ENCODE results near the gene MUC3A.
"Not testable (repeated sequence)": the region's sequence is repeated elsewhere in the genome, so short reads cannot be mapped to it uniquely, and the experiment has no call there.

DNA sequence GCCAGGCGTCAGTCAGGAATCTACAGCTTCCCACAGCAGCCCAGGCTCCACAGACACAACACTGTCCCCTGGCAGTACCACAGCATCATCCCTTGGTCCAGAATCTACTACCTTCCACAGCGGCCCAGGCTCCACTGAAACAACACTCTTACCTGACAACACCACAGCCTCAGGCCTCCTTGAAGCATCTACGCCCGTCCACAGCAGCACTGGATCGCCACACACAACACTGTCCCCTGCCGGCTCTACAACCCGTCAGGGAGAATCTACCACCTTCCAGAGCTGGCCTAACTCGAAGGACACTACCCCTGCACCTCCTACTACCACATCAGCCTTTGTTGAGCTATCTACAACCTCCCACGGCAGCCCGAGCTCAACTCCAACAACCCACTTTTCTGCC lies 50.7 kb downstream of the MUC3A start:
- TF ChIP-seq, protein P1, sequence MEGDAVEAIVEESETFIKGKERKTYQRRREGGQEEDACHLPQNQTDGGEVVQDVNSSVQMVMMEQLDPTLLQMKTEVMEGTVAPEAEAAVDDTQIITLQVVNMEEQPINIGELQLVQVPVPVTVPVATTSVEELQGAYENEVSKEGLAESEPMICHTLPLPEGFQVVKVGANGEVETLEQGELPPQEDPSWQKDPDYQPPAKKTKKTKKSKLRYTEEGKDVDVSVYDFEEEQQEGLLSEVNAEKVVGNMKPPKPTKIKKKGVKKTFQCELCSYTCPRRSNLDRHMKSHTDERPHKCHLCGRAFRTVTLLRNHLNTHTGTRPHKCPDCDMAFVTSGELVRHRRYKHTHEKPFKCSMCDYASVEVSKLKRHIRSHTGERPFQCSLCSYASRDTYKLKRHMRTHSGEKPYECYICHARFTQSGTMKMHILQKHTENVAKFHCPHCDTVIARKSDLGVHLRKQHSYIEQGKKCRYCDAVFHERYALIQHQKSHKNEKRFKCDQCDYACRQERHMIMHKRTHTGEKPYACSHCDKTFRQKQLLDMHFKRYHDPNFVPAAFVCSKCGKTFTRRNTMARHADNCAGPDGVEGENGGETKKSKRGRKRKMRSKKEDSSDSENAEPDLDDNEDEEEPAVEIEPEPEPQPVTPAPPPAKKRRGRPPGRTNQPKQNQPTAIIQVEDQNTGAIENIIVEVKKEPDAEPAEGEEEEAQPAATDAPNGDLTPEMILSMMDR (IDR thresholded peaks at IDR 0.05) = not testable (repeated sequence)
- not testable (repeated sequence) for TF ChIP-seq POLR2A (IDR thresholded peaks at IDR 0.05)

Data from right lobe of liver (tissue), 4 donors.